Measurements from ENCODE around the gene KRT73. TPM values are rescaled to one million over a fixed set of nuclear protein-coding genes. Genes with fewer than 3 reads are reported as not detected.

KRT73 gene
- total RNA-seq, 6 donors from 2014 or later: 0.15 to 0.55 TPM; not detected in 4

GRCh38 chr12:52591521-52591920, 26.8 kb downstream of the KRT73 start:
- no peaks in the 10 kb centered on the region for H3K36me3 ChIP-seq
- TF ChIP-seq EP300 (IDR thresholded peaks at IDR 0.05) (no peak), CTCF (IDR thresholded peaks at IDR 0.05) (no peak), POLR2A (IDR thresholded peaks at IDR 0.05) (no peak), POLR2AphosphoS5 (IDR thresholded peaks at IDR 0.05) (no peak)
- WGBS, 2 donors: 84 to 88% methylated on average over 10 to 11 of the region's 11 CpGs
- DNase-seq: no peak
- H3K4me1 ChIP-seq: no peaks in the 10 kb centered on the region
- H3K9me3 ChIP-seq: no peaks in the 10 kb centered on the region
- H3K27me3 ChIP-seq: no peaks in the 10 kb centered on the region
- H3K27ac ChIP-seq: no peak overlapping the region
- no peak for ATAC-seq (ENCODE audit: low FRiP score in 2 of 2)
- H3K4me3 ChIP-seq: no peak overlapping the region

GRCh38 chr12:52590021-52590420, 28.3 kb downstream of the KRT73 start:
- Histone ChIP-seq H3K27me3 (no peaks in the 10 kb centered on the region), H3K9me3 (no peaks in the 10 kb centered on the region), H3K4me3 (no peak overlapping the region), H3K27ac (no peak overlapping the region), H3K4me1 (no peaks in the 10 kb centered on the region), H3K36me3 (no peaks in the 10 kb centered on the region)
- 84 to 93% methylated on average over 6 of the region's 6 CpGs for WGBS, 2 donors
- TF ChIP-seq EP300 (IDR thresholded peaks at IDR 0.05) (no peak), POLR2A (IDR thresholded peaks at IDR 0.05) (no peak), CTCF (IDR thresholded peaks at IDR 0.05) (no peak), POLR2AphosphoS5 (IDR thresholded peaks at IDR 0.05) (no peak)
- DNase-seq: no peak
- no peak for ATAC-seq (ENCODE audit: low FRiP score in 2 of 2)

- H3K4me3 ChIP-seq: no peak overlapping the region
- H3K4me1 ChIP-seq: no peaks in the 10 kb centered on the region
- ATAC-seq (ENCODE audit: low FRiP score in 2 of 2) (no peak), DNase-seq (no peak)
- H3K27ac ChIP-seq: no peak overlapping the region
- no peaks in the 10 kb centered on the region for H3K9me3 ChIP-seq
- WGBS, 2 donors: 82 to 89% methylated on average over 15 to 17 of the region's 17 CpGs
- H3K36me3 ChIP-seq: no peaks in the 10 kb centered on the region
- no peaks in the 10 kb centered on the region for H3K27me3 ChIP-seq
- no peak for TF ChIP-seq CTCF (IDR thresholded peaks at IDR 0.05)
- no peak for TF ChIP-seq EP300 (IDR thresholded peaks at IDR 0.05)
Measured at GRCh38 chr12:52587563-52587962, 30.8 kb downstream of the KRT73 start.

- Histone ChIP-seq H3K27me3 (no peaks in the 10 kb centered on the region), H3K36me3 (no peaks in the 10 kb centered on the region), H3K4me3 (no peak overlapping the region), H3K9me3 (no peaks in the 10 kb centered on the region), H3K27ac (no peak overlapping the region), H3K4me1 (no peaks in the 10 kb centered on the region)
- DNase-seq (no peak), ATAC-seq (ENCODE audit: low FRiP score in 2 of 2) (no peak)
- no peak for TF ChIP-seq EP300 (IDR thresholded peaks at IDR 0.05)
- no peak for TF ChIP-seq POLR2AphosphoS5 (IDR thresholded peaks at IDR 0.05)
- no peak for TF ChIP-seq CTCF (IDR thresholded peaks at IDR 0.05)
- TF ChIP-seq POLR2A (IDR thresholded peaks at IDR 0.05): no peak
- WGBS, 2 donors: 72 to 77% methylated on average over 7 to 9 of the region's 9 CpGs
Measured at GRCh38 chr12:52585946-52586345, 32.4 kb downstream of the KRT73 start.

GRCh38 chr12:52585066-52585465, 33.3 kb downstream of the KRT73 start:
- no peak for TF ChIP-seq EP300 (IDR thresholded peaks at IDR 0.05)
- no peak for TF ChIP-seq CTCF (IDR thresholded peaks at IDR 0.05)
- no peak for TF ChIP-seq POLR2AphosphoS5 (IDR thresholded peaks at IDR 0.05)
- TF ChIP-seq POLR2A (IDR thresholded peaks at IDR 0.05): no peak
- H3K27me3 ChIP-seq: no peaks in the 10 kb centered on the region
- H3K9me3 ChIP-seq: no peaks in the 10 kb centered on the region
- 81 to 85% methylated on average over 3 of the region's 3 CpGs for WGBS, 2 donors
- H3K4me3 ChIP-seq: no peak overlapping the region
- ATAC-seq (ENCODE audit: low FRiP score in 2 of 2): no peak
- H3K27ac ChIP-seq: no peak overlapping the region
- H3K4me1 ChIP-seq: no peaks in the 10 kb centered on the region
- H3K36me3 ChIP-seq: no peaks in the 10 kb centered on the region
- DNase-seq: no peak
